ENCODE measurements around the gene GNG2. TPM values are rescaled to one million over a fixed set of nuclear protein-coding genes. Genes with fewer than 3 reads are reported as not detected.

GNG2 gene
- total RNA-seq, 1 donor from 2014 or later, result 9.4 TPM

Other genes starting within 250 kb of the GNG2 start
- gene FRMD6, start 208.7 kb upstream of the GNG2 start, total RNA-seq, result 187 and 205 TPM in 2 replicates
- 122 and 223 TPM in 2 replicates for gene RTRAF, start 128.9 kb downstream of the GNG2 start, total RNA-seq
- 37.5 and 40.1 TPM in 2 replicates for gene NID2, start 208.4 kb downstream of the GNG2 start, total RNA-seq

All from dermis microvascular lymphatic vessel endothelial cell (primary cell).